ENCODE results near the gene KAT2B. TPM values are rescaled to one million over a fixed set of nuclear protein-coding genes. Genes with fewer than 3 reads are reported as not detected.

Gene KAT2B
- total and polyA plus RNA-seq, 2 of the 8 experiments (the other 6 are each of a cell fraction or from before 2014, with no cell fraction given) = 0.24 to 0.91 TPM

- Histone ChIP-seq H2AFZ (ENCODE audit: low read length) (no peak overlapping the region), H3K14ac (ENCODE audit: insufficient read length) (no peak overlapping the region), H2AK5ac (ENCODE audit: low read depth, low read length) (no peak overlapping the region), H2BK12ac (ENCODE audit: low read depth, low read length) (no peak overlapping the region), H3K56ac (replicated peaks; ENCODE audit: insufficient read length, low read depth, low read length) (no peak overlapping the region), H3K9me3 (ENCODE audit: insufficient read depth in 2 of 2, low read depth in 1 of 2, low read length in 1 of 2) (no peaks in the 10 kb centered on the region), H3K79me2 (ENCODE audit: control insufficient read depth in 1 of 2, insufficient read depth in 2 of 2, low read length in 2 of 2) (no peaks in the 10 kb centered on the region), H3K18ac (ENCODE audit: extremely low read depth, low read length) (no peak overlapping the region), H3K4me2 (ENCODE audit: insufficient read depth in 1 of 2, low read depth in 2 of 2, low read length in 2 of 2) (no peak overlapping the region), H3K4me3 (ENCODE audit: extremely low read depth in 1 of 4, insufficient read depth in 2 of 4, low read depth in 3 of 4, low read length in 4 of 4) (no peak overlapping the region), H3K27me3 (replicated peaks in 1 of 4; ENCODE audit: control insufficient read depth in 3 of 4, extremely low read depth in 1 of 4, insufficient read depth in 3 of 4, low read length in 3 of 4) (no peaks in the 10 kb centered on the region), H3K79me1 (ENCODE audit: low read depth, low read length) (no peaks in the 10 kb centered on the region), H3K23me2 (ENCODE audit: low read depth, low read length) (no peaks in the 10 kb centered on the region), H2BK120ac (replicated peaks; ENCODE audit: low read depth, low read length) (no peak overlapping the region), H3K4me1 (replicated peaks in 1 of 4; ENCODE audit: control insufficient read depth in 3 of 4, insufficient read depth in 4 of 4, low read length in 3 of 4) (no peaks in the 10 kb centered on the region), H4K8ac (ENCODE audit: extremely low read depth, insufficient read depth, low read length) (no peak overlapping the region), H2BK20ac (ENCODE audit: low read length) (no peak overlapping the region), H2BK5ac (ENCODE audit: low read depth, low read length) (no peak overlapping the region), H3K27ac (ENCODE audit: low read depth, low read length) (no peak overlapping the region), H3K23ac (ENCODE audit: insufficient read length) (no peak overlapping the region), H3K36me3 (ENCODE audit: control insufficient read depth in 2 of 4, insufficient read depth in 4 of 4, low read length in 3 of 4) (peaks cover 6 to 87% (median 38%) of the 10 kb centered on the region in 4 experiments), H4K20me1 (replicated peaks in 1 of 2; ENCODE audit: control insufficient read depth in 1 of 2, insufficient read depth in 2 of 2, low read length in 2 of 2) (peaks cover 0 to 4% of the 10 kb centered on the region in 2 experiments), H3K9ac (replicated peaks in 1 of 4; ENCODE audit: extremely low read depth in 1 of 4, low read depth in 3 of 4, low read length in 3 of 4) (no peak overlapping the region), H4K91ac (replicated peaks; ENCODE audit: insufficient read length, low read length) (no peak overlapping the region), H3K4ac (replicated peaks; ENCODE audit: insufficient read length, low read depth, low read length) (no peak overlapping the region), H2BK15ac (ENCODE audit: low read length) (no peak overlapping the region), H4K5ac (ENCODE audit: insufficient read length, low read depth, low read length) (no peak overlapping the region)
- ChIA-PET POLR2A (ENCODE audit: partially characterized antibody) (no interaction called here), CTCF (ENCODE audit: partially characterized antibody) (no interaction called here)
- FAIRE-seq (no peak), DNase-seq (ENCODE audit: low read depth in 1 of 2, low spot score in 2 of 2) (no peak)
- 93% methylated on average over 4 of the region's 4 CpGs; no CpG with 5 or more reads in 1 of the 2 experiments for WGBS, 2 experiments (ENCODE audit: extremely low coverage in 1 of 2, insufficient coverage in 1 of 2, insufficient read length in 1 of 2, insufficient replicate concordance in 2 of 2, low coverage in 1 of 2, low lambda C conversion rate in 2 of 2, missing lambda C conversion rate in 1 of 2)
- no peak for TF ChIP-seq EZH2 (IDR thresholded peaks at IDR 0.05; ENCODE audit: low read depth, low read length, severe bottlenecking)
- no peak for TF ChIP-seq FOSL1 (IDR thresholded peaks at IDR 0.05; ENCODE audit: insufficient read depth, low read depth, low read length)
- TF ChIP-seq TAF7 (optimal IDR thresholded peaks at IDR 0.05; ENCODE audit: borderline replicate concordance, low read depth, low read length) = no peak
- no peak for TF ChIP-seq MAFK (IDR thresholded peaks at IDR 0.05; ENCODE audit: low read depth, low read length)
- TF ChIP-seq ASH2L (IDR thresholded peaks at IDR 0.05; ENCODE audit: low read length) = no peak
- TF ChIP-seq BACH1 (IDR thresholded peaks at IDR 0.05; ENCODE audit: low read length) = no peak
- TF ChIP-seq CHD2 (IDR thresholded peaks at IDR 0.05; ENCODE audit: low read length) = no peak
- TF ChIP-seq CHD1 (IDR thresholded peaks at IDR 0.05; ENCODE audit: low read depth, low read length) = no peak
- no peak for TF ChIP-seq SIN3A (conservative IDR thresholded peaks at IDR 0.05 in 1 of 2, IDR thresholded peaks at IDR 0.05 in 1 of 2; ENCODE audit: low read depth in 1 of 2, low read length in 2 of 2)
- TF ChIP-seq SIX5 (IDR thresholded peaks at IDR 0.05; ENCODE audit: low read depth, low read length) = no peak
- TF ChIP-seq SAP30 (IDR thresholded peaks at IDR 0.05; ENCODE audit: insufficient read depth, insufficient replicate concordance, low read length) = no peak
- no peak for TF ChIP-seq POLR2A (IDR thresholded peaks at IDR 0.05; ENCODE audit: control extremely low read depth in 1 of 2, low read depth in 2 of 2, low read length in 2 of 2)
- TF ChIP-seq JUN (IDR thresholded peaks at IDR 0.05; ENCODE audit: low read depth, low read length) = no peak
- no peak for TF ChIP-seq CBX5 (IDR thresholded peaks at IDR 0.05; ENCODE audit: low read depth, low read length)
- TF ChIP-seq CREB1 (IDR thresholded peaks at IDR 0.05) = no peak
- TF ChIP-seq RFX5 (IDR thresholded peaks at IDR 0.05; ENCODE audit: borderline replicate concordance, low read depth, low read length) = no peak
Observed at GRCh38 chr3:20173844-20174410, 133.7 kb downstream of the KAT2B start.
